Left lobe of liver (tissue), 2 donors: ENCODE measurements around the gene CTR9. TPM values are rescaled to one million over a fixed set of nuclear protein-coding genes. Genes with fewer than 3 reads are reported as not detected.

Source experiments
- ATAC-seq: fragments of 200-7000 bp; cut with Tn5 transposase; one replicate; pipeline ENCODE4 v1.9.1; 2020; ENCODE audit warnings: mild to moderate bottlenecking, moderate library complexity
- DNase-seq: peaks from one replicate; pipeline ENCODE4 v3.0.0-alpha.2; 2020; ENCODE audit warnings: low spot score
- total RNA-seq: library from RNA; stranded (reverse); gene quantifications from one replicate; pipeline ENCODE4 v1.2.1, GENCODE V29; 2021
- donor health status: DM: no; HTN: no; CAD: no; lungs with moderate emphysema.
- donor health status: DM: no; HTN: yes; CAD: no.

CTR9 gene
- total RNA-seq, 1 donor from 2014 or later, result 16.1 TPM

DNA sequence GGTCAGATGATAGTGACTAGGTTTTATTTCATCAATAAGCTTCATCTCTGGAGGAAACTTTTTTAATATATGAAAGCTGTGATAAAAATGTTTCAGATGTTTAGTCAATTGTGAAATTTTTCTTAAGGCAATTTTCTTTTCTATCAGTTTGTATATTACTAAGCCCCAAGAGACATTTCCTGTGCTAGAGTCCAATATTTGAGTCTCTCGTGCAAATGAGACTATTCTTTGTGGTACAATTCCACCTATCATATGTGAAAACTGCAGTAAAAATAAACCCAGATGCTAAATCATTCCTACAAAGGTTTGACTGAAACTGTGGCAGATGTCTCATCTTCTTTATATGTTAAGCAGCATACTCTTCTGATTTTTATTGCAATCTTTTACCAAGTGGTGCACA, 28.0 kb downstream of the CTR9 start:
- DNase-seq (no peak), ATAC-seq (no peak)

DNA sequence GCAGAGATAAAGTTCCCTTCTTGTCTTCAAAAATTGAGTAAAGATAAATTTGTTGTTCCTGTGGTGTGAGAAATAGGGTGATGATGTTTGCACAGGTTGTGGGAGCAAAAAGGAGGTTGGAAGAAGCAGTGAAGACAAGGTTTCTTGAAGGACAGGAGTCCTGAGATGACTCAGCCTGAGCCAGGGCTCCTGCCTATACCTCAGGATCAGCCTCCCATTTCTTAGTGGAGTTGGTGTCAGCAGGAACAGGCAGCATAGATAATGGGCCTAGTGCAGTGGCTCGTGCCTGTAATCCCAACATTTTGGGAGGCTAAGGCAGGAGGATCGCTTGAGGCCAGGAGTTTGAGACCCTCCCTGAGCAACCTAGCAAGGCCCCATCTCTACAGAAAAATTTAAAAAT, 29.0 kb downstream of the CTR9 start:
- ATAC-seq, result no peak

DNA sequence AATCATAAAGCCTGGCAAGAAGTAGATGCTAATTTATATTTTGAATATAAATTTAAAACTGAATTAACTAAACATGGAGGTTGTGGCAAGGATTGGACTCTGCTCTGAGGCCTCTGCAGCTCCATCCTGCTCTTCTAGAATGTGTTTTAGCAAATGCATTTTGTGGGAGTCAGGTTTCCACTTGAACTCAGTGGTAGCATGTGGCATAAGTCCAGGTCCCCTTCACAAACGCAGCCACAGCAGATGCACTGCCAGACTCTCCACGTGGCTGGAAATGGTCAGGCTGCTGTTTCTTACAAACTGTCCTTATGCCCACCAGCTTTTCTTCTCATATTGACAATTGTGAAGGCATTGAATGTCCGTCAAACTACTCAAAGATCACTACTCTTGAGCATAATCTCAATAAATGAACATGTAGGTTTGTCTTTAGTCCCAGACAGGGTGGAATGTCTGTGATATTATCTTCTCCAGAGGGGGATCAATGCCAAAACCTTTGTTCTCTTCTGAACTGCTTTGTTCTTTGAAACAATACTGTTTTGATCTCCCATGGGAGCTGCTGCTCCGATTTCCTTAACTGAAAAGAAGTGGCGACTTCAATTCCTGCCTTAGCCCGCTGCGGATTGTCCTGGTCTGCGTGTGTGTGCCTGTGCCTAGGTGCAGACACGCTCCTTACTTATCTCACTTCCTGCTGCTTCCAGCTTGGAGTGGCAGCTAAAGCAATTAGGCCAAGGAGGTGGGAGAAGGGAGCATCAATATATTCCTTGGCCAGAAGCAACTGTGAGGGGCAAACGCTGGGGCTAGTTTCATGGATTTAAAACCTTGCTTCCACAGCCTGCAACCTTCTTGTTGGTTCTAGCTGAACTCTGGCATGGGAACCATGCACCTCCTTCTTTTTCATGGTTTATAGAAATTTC, 33.4 kb downstream of the CTR9 start:
- ATAC-seq (no peak), DNase-seq (no peak)

More for the DNA sequence above, 29.0 kb downstream of the CTR9 start:
- no peak for DNase-seq

DNA sequence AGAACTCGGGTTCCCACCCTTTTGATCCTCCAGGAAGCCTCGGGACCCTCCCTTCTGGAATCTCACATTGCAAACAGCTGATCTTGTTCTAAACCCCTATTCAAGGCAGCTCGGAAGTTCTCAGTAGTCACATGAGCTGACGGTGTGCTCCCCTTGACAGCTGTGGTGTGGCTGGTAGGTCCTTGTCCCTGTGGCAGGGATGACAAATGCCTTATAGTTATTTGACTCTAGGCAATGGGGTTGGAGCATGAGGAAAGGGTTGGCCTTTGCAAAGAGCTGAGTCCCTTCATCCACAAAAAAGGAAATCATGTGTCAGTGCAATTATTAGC, 34.1 kb downstream of the CTR9 start:
- no peak for ATAC-seq
- no peak for DNase-seq

DNA sequence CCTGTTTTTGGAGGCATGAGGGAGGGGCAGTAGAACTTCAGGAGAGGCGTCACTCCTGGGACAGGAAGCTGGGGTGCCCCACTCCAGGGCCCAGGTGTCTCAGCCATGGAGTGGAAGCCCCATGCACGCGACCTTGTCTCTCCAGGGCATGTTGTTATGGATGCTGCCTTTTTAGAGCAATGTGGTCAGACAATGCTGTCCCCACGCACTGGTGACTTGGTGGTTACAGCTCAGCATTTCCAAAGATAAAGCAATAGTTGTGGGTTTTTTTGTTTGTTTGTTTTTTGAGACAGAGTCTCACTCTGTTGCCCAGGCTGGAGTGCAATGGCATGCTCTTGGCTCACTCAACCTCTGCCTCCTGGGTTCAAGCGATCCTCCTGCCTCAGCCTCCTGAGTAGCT, 35.4 kb downstream of the CTR9 start:
- DNase-seq (no peak), ATAC-seq (no peak)

DNA sequence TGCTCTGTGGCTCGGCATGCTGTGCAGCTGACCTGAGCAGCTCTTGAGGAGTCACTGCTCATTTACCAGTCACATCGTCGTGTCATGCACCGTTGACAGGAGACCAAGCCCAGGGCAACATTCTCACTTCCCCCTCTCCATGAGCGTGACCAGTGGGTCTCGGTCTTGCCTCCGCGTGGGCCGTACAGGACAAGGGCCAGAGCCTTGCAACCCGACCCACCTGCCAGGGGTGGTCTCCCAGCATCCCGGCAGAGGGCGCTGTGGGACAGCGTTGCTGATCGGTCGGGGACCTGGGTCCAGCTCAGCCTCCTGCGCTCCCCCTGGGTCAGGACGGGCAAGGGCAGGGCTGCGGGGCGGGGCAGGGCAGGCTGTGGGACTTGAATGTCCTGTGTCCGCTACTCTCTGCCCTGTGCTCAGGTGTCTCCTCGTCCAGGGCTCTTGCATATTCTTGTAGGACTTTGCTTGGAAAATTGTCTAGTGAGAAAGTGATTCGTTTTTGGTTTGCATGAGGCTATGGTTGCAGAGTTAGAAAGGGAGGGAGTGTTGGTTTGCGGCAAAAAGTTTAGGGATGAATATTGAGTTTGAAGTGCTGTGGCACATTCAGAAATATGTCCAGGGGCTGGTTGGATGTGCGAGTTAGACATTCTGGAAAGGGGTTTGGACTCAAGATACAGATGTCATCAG, 41.5 kb downstream of the CTR9 start:
- DNase-seq, result peak; percentile 85
- ATAC-seq, result peak; percentile 98

DNA sequence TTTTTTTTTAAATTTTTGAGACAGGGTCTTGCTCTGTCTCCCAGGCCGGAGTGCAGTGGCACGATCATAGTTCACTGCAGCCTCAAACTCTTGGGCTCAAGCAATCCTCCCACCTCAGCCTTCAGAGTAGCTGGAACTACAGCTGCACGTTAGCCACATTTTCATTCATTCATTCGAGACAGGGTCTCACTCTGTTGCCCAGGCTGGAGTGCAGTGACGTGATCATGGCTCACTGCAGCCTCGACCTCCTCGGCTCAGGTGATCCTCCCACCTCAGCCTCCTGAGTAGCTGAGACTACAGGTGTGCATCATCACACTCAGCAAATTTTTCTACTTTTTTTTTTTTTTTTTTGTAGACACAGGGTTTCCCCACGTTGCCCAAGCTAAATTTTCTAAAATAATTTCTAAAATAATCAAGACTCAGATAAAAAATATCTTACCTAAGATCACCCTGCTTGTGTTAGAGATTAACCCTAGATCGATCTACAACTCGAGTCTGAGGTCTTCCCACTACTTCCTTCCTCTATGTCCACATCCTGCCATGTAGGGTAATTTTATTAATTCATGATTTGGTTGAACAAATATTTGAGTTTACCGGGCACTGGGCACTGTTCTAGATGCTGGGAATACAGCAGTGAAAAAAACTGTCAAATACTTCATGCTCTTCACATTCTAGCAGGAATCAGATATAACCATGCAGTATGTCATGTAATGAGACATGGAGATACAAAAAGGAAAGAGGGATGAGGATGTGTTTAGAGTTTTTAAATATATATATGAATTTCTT, 42.6 kb downstream of the CTR9 start:
- DNase-seq, result no peak
- ATAC-seq, result no peak

DNA sequence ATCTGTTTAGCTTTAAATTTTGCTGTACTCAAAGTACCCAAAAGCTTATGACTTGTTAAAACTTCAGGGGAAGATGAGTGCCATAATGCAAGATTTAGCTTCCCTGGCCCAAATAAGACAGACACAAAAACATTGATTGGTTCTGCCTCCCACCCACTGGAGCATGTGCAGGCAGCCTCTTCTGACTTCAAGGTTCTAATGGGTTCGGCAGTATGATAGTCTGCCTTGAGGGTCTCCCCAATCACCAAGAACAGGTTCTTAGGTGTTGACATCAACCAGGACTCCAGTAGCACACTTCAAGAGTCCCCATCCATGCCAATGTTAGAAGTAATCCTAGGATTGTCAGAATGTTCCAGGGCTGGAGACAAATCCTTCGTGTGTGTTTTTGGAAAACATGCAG, 45.1 kb downstream of the CTR9 start:
- no peak for DNase-seq
- ATAC-seq, result no peak

DNA sequence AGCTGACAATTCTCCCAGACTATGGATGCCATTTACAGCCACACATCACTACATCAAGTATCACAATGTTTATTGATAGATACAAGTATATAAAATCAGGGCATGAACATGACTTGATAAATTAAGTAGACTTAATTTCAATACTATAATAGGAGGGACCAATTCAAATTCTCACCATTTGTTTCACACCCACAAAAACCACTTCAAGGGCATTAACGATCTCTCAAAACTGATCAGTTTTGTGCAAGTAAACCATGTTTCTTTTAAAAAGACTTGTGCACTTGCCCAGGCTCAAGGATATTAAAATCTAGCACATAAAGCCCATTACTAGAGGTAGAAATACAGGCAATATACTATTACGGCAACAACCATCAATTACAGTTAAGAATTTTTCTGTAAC, 46.0 kb downstream of the CTR9 start:
- DNase-seq (no peak), ATAC-seq (no peak)

DNA sequence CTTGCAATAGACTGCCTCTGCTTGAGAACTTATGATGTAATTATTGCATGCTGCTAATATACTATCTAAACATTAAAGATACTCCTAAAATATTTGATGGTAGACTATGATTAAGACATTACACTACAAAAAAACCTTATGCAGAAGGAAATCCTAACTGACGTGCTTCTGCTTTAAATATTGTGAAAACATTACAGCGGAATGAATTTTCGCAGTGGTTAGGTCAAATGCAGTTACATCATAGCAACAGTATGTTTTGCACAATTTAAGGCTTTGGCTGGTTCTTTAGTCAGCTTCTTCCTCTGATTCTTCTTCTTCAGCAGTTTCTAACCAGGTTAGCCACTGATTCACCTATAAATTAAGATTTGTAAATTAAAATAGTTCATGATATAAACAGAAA, 46.5 kb downstream of the CTR9 start:
- DNase-seq (no peak), ATAC-seq (no peak)

DNA sequence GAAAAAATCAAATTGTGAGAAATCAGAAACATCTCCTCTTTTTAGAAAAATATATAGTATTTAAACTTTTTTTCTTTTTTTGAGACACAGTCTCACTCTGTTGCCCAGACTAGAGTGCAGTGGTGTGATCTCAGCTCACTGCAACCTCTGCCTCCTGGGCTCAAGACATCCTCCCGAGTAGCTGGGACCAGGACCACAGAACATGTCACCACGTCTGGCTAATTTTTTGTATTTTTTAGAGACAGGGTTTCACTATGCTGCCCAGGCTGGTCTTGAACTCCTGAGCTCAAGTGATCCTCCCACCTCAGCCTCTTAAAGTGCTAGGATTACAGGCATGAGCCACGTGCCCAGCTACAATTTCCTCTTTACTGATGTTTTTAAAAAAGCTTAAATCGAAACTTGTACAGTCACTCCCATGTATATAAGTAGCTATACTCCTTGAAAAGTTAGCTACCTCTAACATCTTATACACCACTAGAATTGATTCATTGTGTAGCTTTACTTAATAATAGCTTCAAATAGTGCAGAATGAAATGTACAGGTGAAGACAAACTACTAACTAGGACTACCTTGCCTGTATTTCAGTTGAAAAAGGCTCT, 47.4 kb downstream of the CTR9 start:
- no peak for ATAC-seq
- DNase-seq, result no peak

DNA sequence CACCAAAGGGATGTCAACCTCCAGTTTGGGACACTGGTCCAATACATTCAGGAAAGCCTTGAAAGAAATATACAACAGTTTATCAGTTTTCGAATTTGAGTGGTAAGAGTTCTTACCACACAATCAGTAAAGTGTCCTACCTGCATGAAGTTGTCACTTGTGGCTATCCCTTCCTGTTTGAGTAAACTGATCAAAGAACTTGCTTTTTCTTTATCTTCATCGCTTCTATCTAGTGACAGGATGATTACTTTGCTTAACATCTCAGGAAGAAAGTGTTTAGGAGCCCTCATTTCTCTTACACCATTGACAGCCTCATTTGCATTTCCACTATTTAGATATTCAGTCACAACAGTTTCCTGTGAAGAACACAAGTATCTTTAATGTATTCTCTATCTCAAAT, 49.2 kb downstream of the CTR9 start:
- DNase-seq, result no peak
- no peak for ATAC-seq

DNA sequence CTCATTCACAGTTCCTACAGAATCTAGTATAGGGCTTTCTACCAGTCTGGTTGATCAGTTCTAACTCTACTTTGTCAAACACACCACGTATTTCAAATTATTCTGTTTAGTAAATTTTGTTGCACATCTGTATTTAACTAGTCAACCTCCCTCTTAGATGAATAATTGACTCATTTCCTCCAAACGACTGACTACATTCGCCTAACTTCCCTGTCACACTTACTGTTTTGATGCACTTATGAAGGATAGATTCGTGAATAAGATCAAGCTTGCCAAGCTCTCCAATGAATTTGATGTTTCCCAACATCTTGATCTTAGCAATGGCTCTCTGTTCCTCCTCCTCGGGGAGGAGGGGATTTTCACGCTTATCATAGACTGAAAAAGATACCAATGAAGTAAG, 52.6 kb downstream of the CTR9 start:
- DNase-seq, result no peak
- ATAC-seq, result no peak

DNA sequence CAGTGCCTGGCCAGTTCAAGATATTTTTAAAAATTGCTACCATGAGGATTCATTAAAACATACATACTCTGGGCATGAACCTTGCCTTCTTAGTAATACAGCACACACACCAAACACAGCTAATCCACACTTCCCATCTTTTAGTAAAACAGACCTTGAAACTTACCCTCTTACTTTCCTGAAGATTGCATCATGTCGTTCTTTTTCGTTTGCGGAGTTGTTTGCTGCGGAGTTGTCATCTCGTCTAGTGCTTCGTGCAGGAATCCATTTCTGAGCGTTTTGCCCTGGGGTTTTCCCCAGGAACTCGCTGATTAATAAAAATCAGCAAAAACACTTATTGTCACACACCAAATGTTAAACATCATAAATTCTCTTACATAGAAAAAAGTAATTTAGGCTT, 54.7 kb downstream of the CTR9 start:
- no peak for DNase-seq
- ATAC-seq, result no peak

DNA sequence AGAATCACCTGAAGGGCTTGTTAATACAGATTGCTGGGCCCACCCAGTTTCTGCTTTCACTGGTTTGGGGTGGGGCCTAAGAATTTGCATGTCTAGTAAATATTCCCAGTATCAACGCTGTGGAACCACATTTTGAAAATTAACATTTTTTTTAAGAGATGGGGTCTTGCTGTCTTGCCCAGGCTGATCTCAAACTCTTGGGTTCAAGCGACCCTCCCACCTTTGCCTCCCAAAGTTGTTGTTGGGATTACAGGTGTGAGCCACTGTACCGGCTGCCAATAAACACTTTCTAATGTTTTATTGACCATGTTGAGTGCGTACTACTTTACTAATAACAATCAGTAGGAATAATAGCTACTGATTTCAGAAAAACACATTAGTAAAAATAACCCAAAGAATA, 55.2 kb downstream of the CTR9 start:
- DNase-seq (no peak), ATAC-seq (no peak)

DNA sequence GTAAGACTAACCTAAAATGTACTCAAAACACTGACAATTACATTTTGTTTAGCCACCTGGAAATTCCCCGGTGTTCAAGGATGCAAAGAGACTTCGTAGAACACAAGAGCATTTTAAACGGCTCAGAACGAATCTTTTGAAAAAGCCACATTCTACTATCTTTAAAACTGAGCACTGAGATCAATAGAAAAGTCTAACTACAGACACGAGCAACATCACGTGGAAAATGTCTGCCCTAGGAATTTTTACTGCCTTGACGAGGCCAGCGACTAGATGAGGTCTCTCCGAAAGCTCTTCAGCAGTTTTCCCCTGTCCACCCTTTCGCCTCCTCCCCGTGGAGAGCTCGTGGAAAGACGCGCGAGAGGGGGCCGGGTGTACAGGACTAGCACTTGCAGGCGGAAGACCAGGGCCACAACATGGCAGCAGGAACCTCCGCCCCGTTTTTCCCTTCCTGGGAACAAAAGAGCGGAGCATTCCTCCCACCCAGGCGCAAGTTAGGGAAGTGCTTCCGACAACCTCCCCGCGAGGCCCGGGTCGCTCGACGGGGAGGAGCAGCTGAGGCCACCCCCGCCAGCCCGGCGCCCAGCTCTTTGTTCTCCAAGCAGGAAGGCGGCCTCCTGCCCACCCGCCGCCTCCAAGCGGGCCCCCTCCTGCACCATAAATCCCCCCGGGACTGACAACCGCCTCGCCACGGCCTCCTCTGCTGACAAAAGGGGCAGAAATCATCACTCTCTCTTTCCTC, 56.6 kb downstream of the CTR9 start:
- peak; percentile 34 for ATAC-seq
- peak; percentile 67 for DNase-seq

DNA sequence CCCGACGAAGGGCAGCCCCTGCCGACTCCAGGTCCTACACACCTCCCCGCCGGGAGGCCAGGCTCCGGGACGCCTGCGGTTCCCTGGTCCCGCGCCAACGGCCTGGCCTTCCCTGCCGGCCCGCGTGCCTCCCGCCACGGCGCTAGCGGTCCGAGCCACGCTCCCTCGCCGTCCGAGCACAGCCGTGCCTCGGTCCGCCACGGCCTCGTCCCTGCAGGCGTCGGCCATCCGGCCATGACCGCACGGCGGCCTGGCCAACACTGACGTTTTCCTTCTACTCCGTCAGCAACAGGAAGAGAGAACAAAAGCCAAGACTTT, 57.1 kb downstream of the CTR9 start:
- DNase-seq (no peak), ATAC-seq (peak; percentile 27)

DNA sequence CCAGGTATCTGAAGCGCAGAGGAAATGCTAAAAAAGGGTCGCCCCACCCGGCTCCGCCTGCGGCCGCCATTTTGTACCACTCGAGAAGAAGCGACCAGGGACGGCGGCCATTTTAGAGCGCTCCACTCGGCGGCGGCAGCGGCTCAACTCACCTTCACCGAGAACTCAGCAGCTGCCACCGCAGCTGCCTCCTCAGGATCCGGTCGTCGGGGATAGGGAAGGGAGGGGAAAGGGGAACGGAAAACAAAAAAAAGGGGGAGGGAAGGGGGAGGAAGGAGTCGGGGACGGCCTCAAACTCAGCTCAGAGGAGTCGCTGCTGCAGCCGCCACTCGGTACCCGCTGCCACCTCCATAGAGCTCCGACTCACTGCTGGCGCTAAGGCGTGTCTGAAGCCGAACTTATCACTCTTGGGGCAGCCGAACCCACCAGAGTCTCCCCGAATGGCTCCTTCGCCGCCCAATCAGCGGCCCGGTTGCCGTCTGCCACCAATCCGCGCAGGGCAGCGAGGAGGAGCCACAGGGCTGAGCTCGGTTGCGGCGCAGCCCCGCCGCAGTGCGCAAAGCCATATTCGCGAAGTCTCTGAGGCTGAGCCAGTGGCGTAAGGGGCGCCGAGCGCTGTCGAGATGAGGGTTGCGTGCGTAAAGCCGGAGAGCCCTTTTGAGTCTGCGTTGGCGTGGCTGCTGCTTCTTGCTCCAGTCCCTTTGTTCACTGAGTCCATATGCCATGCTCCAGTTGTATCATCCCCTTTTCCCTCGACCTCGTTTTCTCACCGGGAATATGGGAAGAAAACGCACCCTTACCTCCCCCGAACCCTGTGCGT, 57.7 kb downstream of the CTR9 start, which contains the start of gene EIF4G2:
Gene EIF4G2, minus strand, starts transcription at position 374 of the 820 bp plus-strand sequence.
- ATAC-seq (peak; percentile 93), DNase-seq (peak; percentile 99)

DNA sequence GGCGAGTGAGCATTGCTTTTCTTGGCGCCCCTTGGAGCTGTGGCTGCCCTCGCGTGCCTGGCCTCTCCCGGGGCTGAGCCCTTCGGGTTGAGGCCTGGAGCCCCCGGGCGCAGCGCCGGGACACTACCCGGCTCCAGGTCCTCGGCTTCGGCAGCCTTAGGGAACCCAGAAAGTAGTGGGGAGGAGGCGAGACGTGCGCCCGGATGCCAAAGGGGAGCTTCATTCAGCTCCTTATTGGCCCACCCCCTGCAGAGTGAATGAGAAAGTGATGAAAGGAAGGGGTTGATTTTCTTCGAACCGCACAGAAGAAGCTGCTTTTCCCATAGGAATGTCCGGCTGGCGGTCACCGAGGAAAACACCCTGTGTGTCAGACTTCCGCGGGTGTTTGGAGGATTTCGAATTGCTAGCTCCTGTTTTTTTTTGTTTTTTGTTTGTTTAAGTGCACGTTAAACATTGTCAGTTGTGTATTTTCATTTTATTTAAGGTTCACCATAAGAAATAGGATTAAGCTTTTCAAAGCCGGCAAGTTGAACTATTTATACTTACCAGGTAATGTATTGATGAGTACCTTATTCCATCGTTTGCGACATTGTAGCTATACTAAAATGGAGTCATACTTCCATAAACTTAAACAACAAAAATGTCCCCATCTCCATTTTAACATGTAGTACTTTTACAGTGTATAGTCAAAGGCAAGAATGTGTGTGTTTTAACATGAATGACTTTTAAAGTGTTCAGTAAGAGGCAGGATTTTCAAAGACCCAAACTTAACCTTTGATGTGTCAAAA, 58.5 kb downstream of the CTR9 start:
- DNase-seq (no peak), ATAC-seq (peak; percentile 32)
